ENCODE measurements around the gene SERTM1. TPM values are rescaled to one million over a fixed set of nuclear protein-coding genes. Genes with fewer than 3 reads are reported as not detected.

SERTM1 gene
- total RNA-seq, 1 donor from 2014 or later, result 5.8 TPM

- no peak for DNase-seq (ENCODE audit: low spot score)
These were observed 36.6 kb downstream of the SERTM1 start for GRCh38 chr13:36710396-36710795.

- DNase-seq (ENCODE audit: low spot score), result no peak
These were observed 38.5 kb downstream of the SERTM1 start for GRCh38 chr13:36712290-36712689.

- DNase-seq (ENCODE audit: low spot score), result peak; percentile 5
These were observed 39.0 kb downstream of the SERTM1 start for GRCh38 chr13:36712770-36713169.

- no peak for DNase-seq (ENCODE audit: low spot score)
These were observed 40.1 kb downstream of the SERTM1 start for GRCh38 chr13:36713887-36714286.

- DNase-seq (ENCODE audit: low spot score), result no peak
These were observed 42.0 kb downstream of the SERTM1 start for GRCh38 chr13:36715841-36716240.

- no peak for DNase-seq (ENCODE audit: low spot score)
These were observed 43.2 kb downstream of the SERTM1 start for GRCh38 chr13:36717017-36717416.

GRCh38 chr13:36717966-36718545 lies 44.2 kb downstream of the SERTM1 start:
- no peak for DNase-seq (ENCODE audit: low spot score)

- DNase-seq (ENCODE audit: low spot score), result no peak
These were observed 44.9 kb downstream of the SERTM1 start for GRCh38 chr13:36718686-36719085.

GRCh38 chr13:36724141-36724540 lies 50.3 kb downstream of the SERTM1 start:
- no peak for DNase-seq (ENCODE audit: low spot score)

- DNase-seq (ENCODE audit: low spot score), result no peak
These were observed 52.1 kb downstream of the SERTM1 start for GRCh38 chr13:36725936-36726335.

- no peak for DNase-seq (ENCODE audit: low spot score)
These were observed 54.2 kb downstream of the SERTM1 start for GRCh38 chr13:36728006-36728405.

GRCh38 chr13:36736119-36736726 lies 62.4 kb downstream of the SERTM1 start:
- DNase-seq (ENCODE audit: low spot score), result peak; percentile 68

- DNase-seq (ENCODE audit: low spot score), result no peak
These were observed 63.8 kb downstream of the SERTM1 start for GRCh38 chr13:36737524-36738083.

- DNase-seq (ENCODE audit: low spot score), result no peak
These were observed 71.6 kb downstream of the SERTM1 start for GRCh38 chr13:36745436-36745835.

GRCh38 chr13:36746051-36746450 lies 72.2 kb downstream of the SERTM1 start:
- DNase-seq (ENCODE audit: low spot score), result no peak

Other genes starting within 250 kb of the SERTM1 start
- gene CCNA1, start 241.5 kb upstream of the SERTM1 start, total RNA-seq (ENCODE audit: insufficient read depth, low replicate concordance), result not detected
- 0.96 TPM for gene RFXAP, start 145.2 kb downstream of the SERTM1 start, total RNA-seq (ENCODE audit: insufficient read depth, low replicate concordance)
- 27.0 TPM for gene SMAD9, start 246.2 kb downstream of the SERTM1 start, total RNA-seq (ENCODE audit: insufficient read depth, low replicate concordance)